Measurements from ENCODE around the gene NOS1.
"Not testable (repeated sequence)": the region's sequence is repeated elsewhere in the genome, so short reads cannot be mapped to it uniquely, and the experiment has no call there.

Gene NOS1

DNA sequence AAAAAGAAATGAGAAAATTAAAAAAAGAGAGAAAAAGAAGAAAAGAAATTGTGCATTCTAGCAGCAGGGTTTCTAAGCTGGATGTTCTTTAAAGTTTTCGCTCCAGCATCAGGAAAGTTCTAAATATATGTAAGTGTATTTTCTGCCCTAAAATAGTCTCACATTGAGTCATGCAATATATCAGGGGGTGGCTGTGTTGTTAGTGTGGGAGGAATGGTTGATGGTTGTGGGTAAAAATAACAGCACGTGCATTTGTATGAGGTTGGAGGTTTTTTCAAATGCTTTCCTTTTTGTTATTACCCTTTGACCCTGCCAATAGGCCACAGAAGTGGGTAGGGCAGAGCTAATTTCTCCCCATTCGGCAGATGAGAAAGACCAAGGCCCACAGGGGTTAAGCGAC lies 106.0 kb downstream of the NOS1 start:
- DNase-seq, result no peak

DNA sequence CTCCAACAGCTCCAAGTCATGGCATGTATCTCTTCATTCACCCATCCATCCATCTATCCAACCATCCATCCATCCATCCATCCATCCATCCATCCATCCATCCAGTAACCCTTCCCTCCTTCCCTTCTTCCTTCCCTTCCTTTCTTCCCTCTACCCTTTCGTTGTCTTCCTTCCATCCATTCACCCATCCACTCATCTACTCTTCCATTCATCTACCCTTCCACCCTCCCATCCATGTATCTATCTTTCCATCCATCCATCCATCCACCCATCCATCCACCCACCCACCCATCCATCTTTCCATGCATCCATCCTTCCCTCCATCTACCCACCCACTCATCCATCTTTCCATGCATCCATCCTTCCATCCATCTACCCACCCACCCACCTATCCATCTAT lies 117.9 kb downstream of the NOS1 start:
- DNase-seq, result no peak

DNA sequence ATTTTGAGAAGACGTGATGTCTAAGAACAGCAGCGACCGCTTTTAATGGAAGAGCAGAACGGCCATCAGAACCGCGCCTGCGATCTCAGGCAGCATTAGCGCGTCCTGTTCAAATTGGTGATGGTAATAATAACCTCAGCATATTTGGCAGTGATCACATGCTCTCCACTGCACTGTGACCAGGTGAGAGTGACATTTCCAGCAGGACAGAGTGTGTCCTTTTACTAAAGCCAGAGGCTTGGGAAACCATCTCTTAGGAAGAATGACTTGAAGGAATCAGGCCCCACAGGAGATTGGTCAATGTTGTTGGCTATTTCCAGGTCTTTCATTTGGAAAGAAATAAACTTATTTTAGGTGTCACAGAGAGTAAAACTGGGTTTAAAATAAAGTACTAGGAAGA lies 119.7 kb downstream of the NOS1 start:
- no peak for DNase-seq

DNA sequence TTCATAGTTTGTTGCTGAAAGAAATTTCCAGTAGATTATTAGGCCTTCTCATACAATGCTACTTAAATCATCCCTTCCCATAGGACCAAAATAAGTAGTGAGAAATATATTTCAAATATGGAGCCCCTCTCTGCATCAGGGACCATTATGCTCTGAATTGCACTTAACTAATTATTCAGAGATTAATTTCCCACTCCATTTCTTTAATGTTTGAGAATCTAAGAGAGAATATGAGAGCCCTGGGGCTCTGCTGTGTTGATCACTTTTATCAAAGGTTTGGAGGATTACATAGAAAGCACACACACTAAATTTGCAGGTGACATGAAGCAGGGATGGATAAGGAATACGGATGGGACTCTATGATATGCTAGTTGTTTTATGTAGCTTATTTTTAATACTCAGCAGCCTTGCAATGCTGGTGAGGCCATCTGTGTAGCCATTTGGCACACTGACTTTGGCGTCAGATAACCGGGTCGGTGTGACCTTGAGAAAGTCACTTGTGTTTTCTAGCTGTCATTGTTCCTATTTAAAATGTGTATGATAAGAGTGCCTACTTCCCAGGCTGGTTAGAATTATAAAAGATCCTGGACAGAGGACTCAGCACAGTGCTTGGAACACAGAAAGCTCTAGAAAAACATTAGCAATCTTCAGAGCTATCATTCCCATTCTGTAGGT lies 121.2 kb downstream of the NOS1 start:
- no peak for DNase-seq

DNA sequence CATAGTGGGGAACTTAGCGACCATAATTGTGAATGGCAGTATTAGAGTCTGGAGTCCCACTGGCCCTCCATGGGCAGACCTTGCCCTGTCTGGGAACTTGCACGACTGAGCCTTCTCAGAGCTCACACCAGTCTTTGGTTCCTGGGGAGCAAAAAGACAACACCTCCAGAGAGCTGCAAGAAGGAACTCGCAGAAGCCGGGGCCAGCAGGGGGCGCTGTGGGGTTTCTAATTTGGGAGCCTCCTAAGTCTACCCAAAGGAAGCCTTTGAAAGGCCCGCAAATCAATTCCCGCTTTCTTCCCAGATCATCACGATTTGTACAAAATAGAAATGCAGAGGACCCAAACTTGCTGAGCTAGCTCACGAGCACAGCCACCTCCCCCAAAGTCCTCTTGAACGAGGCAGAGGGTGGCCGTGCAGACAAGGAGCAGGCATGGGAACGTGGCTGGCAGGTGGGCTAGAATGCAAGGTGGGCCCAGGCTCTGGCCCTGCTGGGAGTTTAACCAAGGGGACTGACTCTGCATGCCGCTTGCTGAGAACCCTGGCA lies 124.9 kb downstream of the NOS1 start:
- peak; percentile 59 for DNase-seq

DNA sequence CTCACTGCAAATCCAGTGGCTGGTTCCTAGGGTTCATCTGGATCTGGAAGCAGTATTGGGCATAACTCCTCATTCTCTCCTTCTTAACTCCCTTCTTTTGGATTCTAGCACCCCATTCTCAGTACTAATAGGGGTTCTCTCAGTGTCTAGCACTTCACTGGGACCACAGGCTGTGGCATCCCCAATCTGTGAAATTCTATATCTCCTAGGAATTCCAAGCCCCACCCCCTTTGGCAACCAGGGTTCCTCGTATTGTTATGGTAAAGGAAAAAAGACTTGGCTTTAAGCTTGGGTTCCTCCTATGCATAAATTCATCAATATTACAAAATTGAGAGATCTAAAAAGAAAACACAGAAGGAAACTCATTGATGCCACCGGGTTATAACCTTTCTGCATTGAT lies 126.2 kb downstream of the NOS1 start:
- DNase-seq, result no peak

DNA sequence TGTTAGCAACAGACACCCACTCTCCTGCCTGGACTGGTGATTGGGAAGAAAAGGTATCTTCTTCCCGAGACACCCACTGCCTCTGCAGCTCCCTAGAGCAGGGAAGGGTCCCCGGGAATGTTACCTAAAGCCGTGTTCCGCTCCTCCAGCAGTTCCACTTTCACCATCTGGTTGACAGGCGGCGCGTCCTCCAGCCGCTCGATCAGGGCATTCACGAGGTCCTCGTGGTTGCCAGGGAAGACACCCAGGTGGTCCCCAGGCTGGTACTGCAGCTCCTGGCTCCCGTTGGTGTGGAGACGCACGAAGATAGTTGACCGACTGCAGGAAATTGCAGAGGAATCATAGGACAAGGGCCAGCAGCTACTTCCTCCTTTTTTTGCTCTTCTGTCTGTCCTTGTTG lies 127.0 kb downstream of the NOS1 start:
- DNase-seq, result no peak

DNA sequence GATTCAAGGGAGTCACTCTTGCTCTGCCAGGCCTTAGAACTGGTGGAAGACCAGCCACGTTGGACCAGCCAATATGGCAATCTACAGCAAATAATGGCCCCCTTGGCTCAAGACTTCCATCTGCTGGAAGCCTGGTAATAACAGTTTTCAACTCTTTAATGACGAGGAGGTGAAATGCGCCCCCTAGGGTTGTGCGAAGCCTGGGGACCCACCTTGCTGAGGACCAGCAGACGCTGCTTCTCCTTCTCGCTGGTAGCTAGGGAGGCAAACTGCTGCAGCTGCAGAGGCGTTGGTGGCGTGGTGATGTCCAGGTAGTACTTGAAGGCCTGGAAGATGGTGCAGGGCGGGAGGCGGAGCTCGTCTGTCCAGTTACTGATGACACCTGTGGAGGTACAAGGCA lies 129.7 kb downstream of the NOS1 start:
- DNase-seq, result no peak

DNA sequence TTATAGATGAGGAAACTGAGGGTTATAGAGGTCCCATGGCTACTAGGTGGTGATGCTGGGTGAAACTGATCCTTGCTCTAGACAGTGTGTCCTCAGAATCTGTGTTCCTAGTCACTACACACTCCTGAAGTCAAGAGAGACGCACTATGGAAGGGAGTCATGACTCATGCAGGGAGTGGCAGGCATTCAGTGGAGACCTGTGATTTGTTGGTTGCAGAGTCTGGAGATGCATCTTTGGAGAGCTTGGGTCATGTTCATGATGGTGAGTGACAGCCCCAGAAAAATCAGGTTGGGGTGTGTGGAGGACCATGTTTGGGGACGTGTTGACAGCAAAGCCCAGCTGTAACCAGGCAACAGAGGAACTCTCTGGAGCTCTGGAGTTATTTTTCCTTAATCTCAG lies 133.2 kb downstream of the NOS1 start:
- DNase-seq, result no peak

DNA sequence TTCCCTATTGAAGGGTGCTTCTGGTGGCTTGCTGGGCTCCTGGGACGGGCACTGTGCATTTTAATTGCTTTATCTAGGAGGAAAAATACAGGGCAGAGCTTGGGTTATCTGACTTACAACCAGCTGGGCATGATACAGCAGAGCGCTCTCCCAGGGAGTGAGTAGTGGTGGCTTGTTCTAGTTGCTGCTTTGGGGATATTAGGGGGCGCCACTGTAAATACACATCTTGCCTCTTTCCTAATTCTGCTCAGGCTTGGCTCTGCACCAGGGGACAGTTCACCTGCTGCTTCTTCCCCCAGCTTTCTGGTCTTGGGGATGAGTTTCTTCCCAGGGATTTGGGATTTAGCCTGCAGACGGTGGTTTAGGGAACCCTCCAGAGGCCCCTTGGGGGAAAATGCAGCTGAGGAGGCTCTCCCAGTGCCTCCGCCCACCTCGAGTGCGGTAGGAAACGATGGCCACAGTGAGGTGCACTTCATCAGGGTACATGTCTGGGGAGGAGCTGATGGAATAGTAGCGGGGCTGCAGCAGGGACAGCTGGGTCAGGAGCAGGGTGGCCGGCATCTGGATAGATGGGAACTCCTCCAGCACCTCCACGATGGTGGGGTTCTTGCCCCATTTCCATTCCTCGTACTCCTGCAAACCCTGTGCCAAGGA lies 134.3 kb downstream of the NOS1 start:
- no peak for DNase-seq

DNA sequence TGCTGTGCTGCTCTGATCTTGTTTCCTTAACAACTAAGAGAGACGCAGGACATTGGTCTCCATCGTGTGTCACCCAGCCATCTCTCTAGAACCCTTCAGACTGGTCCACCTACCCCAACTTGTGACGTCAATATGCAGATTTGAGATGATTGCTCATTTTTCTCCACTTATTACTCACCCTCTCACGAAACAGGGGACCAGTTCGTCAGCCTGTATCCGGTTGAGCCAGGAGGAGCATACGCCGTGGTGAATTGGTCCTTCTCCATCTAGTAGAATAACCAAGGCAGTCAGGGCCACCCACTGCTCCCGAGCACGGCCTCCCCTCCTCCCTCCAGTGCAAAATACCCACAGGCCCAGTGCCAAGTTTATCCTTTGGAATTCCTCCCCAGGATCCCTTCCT lies 134.9 kb downstream of the NOS1 start:
- no peak for DNase-seq

DNA sequence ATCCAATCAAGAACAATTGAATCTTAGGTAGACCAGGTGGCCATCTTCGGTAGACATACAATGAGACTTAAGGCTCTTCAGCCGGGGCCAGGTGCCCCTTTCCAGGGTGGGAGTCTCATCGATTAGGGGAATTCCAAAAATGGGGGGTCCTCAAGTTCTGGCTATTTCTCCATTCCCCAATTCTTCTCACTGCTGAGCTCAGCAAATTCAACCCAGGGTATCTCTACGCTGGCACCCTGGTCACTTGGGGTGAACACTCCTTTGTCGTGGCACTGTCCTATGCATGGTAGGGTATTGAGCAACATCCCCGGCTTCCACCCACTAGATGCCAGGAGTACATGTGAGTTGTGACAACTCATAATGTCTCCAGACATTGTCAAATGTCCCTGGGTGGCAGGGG lies 136.2 kb downstream of the NOS1 start:
- no peak for DNase-seq

DNA sequence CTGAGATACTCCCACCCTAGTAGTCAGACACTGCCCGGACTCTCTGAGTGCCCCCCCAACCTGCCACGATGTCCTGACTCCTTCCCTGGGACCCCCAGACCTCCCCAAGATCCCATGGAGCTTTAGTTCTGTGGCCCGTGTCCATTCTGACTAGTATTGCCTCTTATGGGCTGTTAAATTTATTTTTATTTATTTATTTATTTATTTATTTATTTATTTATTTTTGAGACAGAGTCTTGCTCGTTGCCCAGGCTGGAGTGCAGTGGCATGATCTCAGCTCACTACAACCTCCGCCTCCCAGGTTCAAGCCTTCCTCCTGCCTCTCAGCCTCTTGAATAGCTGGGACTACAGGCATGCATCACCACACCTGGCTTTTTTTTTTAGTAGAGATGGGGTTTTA lies 140.5 kb downstream of the NOS1 start:
- DNase-seq, result not testable (repeated sequence)

DNA sequence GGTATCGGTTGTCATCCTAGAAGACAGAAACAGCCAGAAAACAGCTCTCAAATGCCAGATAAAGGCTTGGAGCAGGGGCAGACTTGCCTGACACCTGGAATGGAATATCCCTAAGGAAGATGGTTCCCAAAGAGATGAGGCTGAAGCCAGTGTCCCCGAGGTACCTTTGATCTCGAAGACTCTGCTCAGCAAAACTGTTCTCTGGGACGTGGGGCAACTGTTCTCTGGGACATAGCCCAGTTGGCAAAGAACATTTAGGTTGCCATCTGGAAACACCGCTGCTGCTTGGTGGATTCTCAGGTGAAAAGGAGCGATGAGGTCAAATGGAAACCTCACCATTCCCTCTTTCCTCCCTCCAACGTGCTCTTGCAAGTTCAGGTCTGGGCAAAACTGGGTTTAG lies 143.3 kb downstream of the NOS1 start:
- no peak for DNase-seq

DNA sequence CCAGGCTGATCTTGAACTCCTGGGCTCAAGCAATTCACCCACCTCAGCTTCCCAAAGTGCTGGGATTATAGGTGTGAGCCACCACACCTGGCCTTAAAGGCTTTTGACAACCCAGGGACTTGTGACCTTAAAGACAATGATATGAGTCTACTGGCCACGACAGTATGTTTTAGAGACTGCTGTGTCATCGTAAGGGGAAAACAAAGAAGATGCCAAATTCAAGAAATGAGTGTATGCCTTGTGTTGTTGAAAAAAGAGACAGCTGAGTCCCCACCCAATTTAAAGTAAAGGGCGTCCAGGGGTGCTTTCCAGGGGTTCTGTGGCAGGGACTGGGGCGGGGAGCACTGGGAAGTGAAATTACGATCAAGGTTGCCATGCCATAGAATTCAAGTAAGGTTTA lies 144.7 kb downstream of the NOS1 start:
- no peak for DNase-seq

DNA sequence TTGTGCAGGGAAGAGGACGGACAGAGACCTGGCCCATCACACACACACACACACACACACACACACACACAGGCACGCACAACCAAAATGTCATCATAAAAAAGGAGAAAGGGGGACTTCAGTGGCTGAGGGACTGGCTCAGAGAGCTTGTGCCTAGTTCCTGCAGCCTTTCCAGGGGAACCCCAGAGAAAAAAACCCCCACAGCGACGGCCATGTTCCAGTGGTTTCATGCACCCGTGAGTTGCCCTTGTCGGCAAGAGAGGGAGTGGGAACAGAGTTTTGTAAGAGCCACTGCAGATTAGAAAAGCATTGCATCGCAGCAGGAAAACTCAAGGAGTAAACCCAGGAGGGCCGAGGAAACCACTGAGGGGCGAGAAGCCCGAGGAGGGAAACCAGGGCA lies 146.6 kb downstream of the NOS1 start:
- no peak for DNase-seq

DNA sequence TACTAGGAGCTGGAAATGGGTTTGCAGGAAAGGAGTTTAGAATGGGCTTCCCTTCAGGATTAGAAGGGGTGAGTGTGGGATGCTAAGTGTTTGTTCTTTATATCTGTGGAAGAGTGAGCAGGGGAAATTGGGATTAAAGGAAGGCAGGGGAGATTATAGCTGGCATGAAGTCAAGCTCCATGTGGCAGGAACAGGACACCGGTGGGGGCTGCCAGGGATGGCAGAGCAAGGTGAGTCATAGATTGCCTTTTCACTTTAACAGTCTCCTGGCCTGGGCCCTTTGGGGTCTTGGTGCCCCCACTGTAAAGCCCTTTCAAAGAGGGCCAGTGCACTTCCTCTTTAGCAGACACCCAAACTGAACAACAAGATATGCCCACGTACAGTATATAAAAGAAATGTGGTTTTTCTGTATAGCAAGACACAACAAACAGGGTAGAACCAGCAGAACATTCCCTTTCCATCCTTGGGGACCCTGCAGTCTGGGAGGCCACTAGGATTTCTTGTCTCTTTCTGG lies 148.1 kb downstream of the NOS1 start:
- no peak for DNase-seq

DNA sequence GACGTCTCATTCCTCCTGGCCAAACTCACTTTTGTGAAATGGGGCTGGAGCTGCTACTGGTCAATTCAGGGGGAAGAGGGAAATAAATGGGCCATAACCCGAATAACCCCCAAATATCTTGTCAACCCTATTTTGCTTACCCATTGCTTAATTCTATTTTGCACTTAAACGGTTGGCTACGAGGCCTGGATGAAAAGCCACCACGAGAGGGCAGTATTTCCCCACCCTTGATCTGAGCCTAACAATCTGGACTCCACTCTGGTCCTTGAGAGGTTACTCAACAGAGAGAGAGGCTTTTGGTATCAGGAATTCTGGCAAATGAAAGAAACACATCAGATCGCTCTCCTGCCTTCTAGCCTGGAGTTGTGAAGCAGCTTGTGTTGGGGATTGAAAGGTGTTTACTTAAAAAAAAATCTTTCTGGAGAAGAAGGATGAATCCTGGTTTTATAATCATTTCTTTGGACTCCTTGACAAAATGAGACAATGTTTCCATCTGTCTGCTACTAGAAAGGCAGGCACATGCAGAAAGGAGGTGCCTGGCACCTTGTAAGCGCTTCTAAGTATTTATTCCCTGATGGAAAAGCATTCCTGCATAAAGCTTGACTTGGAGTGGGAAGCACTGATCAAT lies 148.7 kb downstream of the NOS1 start:
- peak; percentile 70 for DNase-seq

DNA sequence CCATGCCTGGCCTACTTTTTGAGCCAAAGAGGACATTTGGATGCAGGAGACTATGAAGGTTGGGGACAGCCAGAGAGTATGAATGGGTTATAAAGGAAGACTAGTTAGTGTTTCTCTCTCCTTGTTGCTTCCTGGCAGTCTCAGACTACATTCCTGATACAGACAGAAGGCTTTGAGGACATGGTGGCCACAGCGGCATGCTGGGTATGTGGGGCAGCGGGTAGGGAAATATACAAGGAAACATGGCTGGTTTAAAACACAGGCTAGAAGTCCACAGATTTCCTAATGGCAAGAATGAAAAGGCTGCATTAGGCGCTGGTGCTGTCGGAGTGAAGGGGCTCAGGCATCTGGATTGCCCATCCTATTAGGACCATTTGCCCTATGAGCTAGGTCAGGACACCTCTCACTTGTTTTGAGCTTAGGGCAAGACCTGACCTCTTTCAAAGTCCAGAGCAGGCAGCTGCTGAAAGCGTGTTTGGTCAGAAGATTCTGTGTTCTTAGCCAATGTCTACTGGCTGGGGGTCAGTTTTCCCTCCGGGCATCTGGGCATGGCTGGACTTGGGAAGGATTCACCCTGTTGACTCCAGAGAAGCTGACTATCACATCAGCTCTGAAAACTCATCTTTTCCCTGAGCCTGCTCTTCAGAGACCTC lies 151.0 kb downstream of the NOS1 start:
- DNase-seq, result no peak

DNA sequence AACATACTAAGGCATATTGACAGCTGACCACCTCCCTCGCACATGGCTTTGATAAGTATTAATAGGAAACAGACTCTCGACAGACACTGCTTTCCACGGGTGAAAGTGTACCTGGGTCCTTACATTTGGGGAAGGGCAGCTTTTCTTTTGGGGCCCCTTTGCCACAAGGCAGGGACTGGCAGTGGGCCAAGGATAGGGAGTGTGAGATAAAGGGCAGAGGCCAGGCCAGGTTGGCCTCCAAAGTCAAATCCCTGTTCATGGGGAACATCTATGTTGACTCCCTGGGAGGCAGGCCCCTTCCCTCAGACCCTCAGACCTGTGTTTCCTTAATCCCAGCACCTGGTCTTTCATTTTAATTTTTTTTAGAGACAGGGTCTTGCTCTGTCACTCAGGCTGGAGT lies 151.8 kb downstream of the NOS1 start:
- no peak for DNase-seq

DNA sequence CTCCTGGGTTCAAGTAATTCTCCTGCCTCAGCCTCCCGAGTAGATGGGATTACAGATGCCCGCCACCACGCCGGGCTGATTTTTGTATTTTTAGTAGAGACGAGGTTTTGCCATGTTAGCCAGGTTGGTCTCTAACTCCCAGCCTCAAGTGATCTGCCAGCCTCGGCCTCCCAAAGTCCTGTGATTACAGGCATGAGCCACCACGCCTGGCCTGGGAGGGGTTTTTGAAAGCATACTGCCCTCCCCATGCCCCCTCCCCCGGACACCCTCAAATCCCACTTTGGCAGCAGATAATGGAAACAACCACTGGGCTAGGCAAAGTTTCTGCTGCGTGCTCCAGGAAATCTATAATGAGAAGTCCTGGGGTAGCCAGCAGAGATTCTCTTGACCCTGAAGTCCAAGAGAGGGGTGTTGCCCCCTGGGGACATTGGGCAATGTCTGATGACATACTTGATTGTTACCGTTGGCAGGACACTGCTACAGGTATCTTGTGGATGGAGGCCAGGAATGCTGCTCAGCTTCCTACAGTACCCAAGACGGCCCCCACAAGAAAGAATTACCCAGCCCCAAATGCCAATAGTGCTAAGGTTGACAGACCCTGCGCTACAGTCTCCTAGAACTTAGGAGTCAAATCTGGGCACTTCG lies 152.5 kb downstream of the NOS1 start:
- no peak for DNase-seq

DNA sequence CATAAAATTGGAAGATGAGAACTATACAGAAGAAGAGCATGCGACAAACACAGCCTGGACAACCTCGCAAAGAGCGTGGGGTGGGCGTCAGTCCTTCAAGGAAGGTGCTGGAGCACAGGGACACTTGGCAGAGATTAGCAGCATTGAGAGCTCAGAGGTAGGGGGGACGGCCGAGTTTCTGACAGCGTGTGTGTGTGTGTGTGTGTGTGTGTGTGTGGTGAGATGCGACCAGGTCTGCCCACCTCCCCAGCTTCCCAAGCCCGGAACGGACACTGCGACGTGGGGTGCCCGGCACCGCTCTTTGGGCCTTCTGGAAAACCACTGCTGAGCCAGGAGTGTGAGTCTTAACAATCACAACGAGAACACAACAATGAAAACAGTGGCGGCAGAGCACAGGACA lies 153.2 kb downstream of the NOS1 start:
- no peak for DNase-seq

DNA sequence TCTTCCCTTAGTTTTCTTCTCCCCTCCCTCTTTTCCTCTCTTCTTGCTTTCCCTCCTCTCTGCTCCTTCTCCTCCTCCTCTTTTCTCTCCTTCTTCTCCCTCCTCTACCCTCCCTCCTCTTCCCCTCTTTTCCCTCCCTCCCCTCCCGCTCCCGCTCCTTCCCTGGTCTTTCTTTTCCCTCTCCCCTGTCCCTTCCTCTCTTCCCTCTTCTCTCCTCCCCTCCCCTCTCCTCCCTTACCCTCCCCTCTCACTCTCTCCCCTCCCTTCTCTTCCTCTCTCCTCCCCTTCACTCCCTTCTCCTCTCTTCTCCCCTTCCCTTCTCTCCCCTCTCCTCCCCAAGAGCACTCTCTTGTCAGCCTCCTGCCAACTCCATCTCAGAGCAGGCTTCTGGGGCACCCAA lies 153.8 kb downstream of the NOS1 start:
- DNase-seq, result no peak
